ENCODE data around the gene ADAMTS2. TPM values are rescaled to one million over a fixed set of nuclear protein-coding genes. Genes with fewer than 3 reads are reported as not detected.

Gene ADAMTS2
- total and polyA plus RNA-seq, 2 donors (not counting 3 experiments of a cell fraction or from before 2014, with no cell fraction given) = not detected

DNA sequence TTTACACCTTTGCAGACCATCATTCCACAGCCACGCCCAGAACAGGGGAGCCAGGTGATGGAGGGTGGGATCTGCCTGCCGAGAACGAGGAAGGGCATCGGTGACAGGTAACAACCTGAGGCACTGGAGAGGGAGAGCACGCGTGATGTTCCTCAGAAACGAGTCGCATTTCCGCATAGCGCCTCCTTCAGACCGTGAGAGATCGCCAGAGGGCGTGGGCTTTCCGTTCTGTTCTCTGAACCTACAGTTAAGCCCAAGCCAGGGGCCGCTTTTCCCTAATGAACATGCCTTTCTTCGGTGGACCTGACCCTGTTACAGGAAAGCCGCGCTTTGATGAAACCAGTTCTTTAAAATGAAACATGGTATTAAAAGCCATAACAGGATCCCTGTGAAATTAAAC is 17.1 kb upstream of the ADAMTS2 start:
- DNase-seq (ENCODE audit: low read depth, low spot score) (no peak), FAIRE-seq (no peak)
- ChIA-PET POLR2A (no interaction called here), CTCF (no interaction called here)
- Histone ChIP-seq H3K36me3 (ENCODE audit: control insufficient read depth in 2 of 2, extremely low read depth in 1 of 2, insufficient read depth in 2 of 2, low read length in 2 of 2) (no peaks in the 10 kb centered on the region), H3K4me3 (replicated peaks in 1 of 3; ENCODE audit: insufficient read depth in 1 of 3, low read depth in 1 of 3, low read length in 3 of 3) (no peak overlapping the region), H4K20me1 (replicated peaks; ENCODE audit: control insufficient read depth, extremely low read depth, insufficient read depth, low read length) (no peaks in the 10 kb centered on the region), H3K27ac (ENCODE audit: insufficient read depth, low read depth, low read length) (no peak overlapping the region), H3K27me3 (ENCODE audit: control insufficient read depth in 2 of 2, insufficient read depth in 2 of 2, low read length in 2 of 2) (no peaks in the 10 kb centered on the region), H3K9ac (replicated peaks; ENCODE audit: extremely low read depth, insufficient read depth, low read length) (no peak overlapping the region), H3K4me2 (ENCODE audit: insufficient read depth, low read length) (no peak overlapping the region), H3K9me3 (replicated peaks; ENCODE audit: control insufficient read depth, insufficient read depth, low read length) (no peaks in the 10 kb centered on the region), H3K9me1 (replicated peaks; ENCODE audit: control insufficient read depth, extremely low read depth, insufficient read depth, low read length) (no peaks in the 10 kb centered on the region), H2AFZ (ENCODE audit: low read depth, low read length) (no peak overlapping the region), H3K4me1 (ENCODE audit: control insufficient read depth, extremely low read depth, insufficient read depth, low read length) (no peaks in the 10 kb centered on the region), H3K79me2 (ENCODE audit: control insufficient read depth, insufficient read depth, low read length) (no peaks in the 10 kb centered on the region)
- no TSS peak for BruUV-seq (replicated peaks)
- intact Hi-C loops (cut with micrococcal nuclease) (no loop called here), dilution Hi-C loops (cut with MboI; ENCODE audit: extremely low pct_ligation_motif_present, low sequenced_read_pairs) (no loop called here)
- no peak for TF ChIP-seq EZH2 (IDR thresholded peaks at IDR 0.05; ENCODE audit: borderline replicate concordance, low read depth, low read length, severe bottlenecking)
- TF ChIP-seq, protein P1, sequence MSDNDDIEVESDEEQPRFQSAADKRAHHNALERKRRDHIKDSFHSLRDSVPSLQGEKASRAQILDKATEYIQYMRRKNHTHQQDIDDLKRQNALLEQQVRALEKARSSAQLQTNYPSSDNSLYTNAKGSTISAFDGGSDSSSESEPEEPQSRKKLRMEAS (IDR thresholded peaks at IDR 0.05; ENCODE audit: insufficient read depth, insufficient read length) = no peak
- no peak for TF ChIP-seq MYC (IDR thresholded peaks at IDR 0.05; ENCODE audit: low read depth, low read length)
- TF ChIP-seq, protein P2, sequence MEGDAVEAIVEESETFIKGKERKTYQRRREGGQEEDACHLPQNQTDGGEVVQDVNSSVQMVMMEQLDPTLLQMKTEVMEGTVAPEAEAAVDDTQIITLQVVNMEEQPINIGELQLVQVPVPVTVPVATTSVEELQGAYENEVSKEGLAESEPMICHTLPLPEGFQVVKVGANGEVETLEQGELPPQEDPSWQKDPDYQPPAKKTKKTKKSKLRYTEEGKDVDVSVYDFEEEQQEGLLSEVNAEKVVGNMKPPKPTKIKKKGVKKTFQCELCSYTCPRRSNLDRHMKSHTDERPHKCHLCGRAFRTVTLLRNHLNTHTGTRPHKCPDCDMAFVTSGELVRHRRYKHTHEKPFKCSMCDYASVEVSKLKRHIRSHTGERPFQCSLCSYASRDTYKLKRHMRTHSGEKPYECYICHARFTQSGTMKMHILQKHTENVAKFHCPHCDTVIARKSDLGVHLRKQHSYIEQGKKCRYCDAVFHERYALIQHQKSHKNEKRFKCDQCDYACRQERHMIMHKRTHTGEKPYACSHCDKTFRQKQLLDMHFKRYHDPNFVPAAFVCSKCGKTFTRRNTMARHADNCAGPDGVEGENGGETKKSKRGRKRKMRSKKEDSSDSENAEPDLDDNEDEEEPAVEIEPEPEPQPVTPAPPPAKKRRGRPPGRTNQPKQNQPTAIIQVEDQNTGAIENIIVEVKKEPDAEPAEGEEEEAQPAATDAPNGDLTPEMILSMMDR (IDR thresholded peaks at IDR 0.05; ENCODE audit: extremely low read depth in 1 of 2, insufficient read depth in 1 of 2, low read depth in 1 of 2, low read length in 2 of 2) = no peak
- TF ChIP-seq POLR2AphosphoS5 (IDR thresholded peaks at IDR 0.05; ENCODE audit: insufficient read depth, low read depth, low read length) = no peak
- no peak for TF ChIP-seq POLR2A (IDR thresholded peaks at IDR 0.05; ENCODE audit: low read depth, low read length)
- no peak for TF ChIP-seq JUN (IDR thresholded peaks at IDR 0.05; ENCODE audit: borderline replicate concordance, insufficient read depth, insufficient read length, low read depth)
- no peak for TF ChIP-seq GATA2 (IDR thresholded peaks at IDR 0.05; ENCODE audit: insufficient read depth, insufficient read length, low read depth, low read length)
